ENCODE data around the gene ADAM19. TPM values are rescaled to one million over a fixed set of nuclear protein-coding genes. Genes with fewer than 3 reads are reported as not detected.
A peak's percentile ranks its signal among the peaks of the same experiment; 100 is the strongest.

The ADAM19 gene
- total RNA-seq (2014; rRNA removed; shearing (Covaris generic)): 45.1 and 50.0 TPM in 2 replicates

- Histone ChIP-seq H3K36me3 (peaks cover 5% of the 10 kb centered on the region), H3K9me3 (replicated peaks) (0 out of 2 replicates have a peak, but pooled peaks cover 4% of the 10 kb centered on the region), H3K27ac (peak within 1 kb of the TSS; percentile 71), H3K27me3 (no peaks in the 10 kb centered on the region), H3K4me3 (peak within 1 kb of the TSS; percentile 98), H3K4me1 (peaks cover 23% of the 10 kb centered on the region)
- peak; percentile 76 to 82 for DNase-seq
Observed at GRCh38 chr5:157575381-157576020, at the start of gene ADAM19. Gene ADAM19 (minus strand): TSS chr5:157575775. CDS start chr5:157575696, 79 bp downstream.

GRCh38 chr5:157624144-157624543, 48.6 kb upstream of the ADAM19 start:
- H3K27ac ChIP-seq: no peak overlapping the region
- no peaks in the 10 kb centered on the region for H3K27me3 ChIP-seq
- no peaks in the 10 kb centered on the region for H3K36me3 ChIP-seq
- peaks cover 9% of the 10 kb centered on the region; the same call in 1 of the 2 replicates for H3K9me3 ChIP-seq (replicated peaks)
- no peak overlapping the region for H3K4me3 ChIP-seq
- peaks cover 11% of the 10 kb centered on the region for H3K4me1 ChIP-seq
- DNase-seq: no peak

- Histone ChIP-seq H3K27ac (no peak overlapping the region), H3K4me3 (no peak overlapping the region), H3K36me3 (no peaks in the 10 kb centered on the region), H3K9me3 (replicated peaks) (peaks cover 12% of the 10 kb centered on the region; the same call in 1 of the 2 replicates), H3K27me3 (no peaks in the 10 kb centered on the region), H3K4me1 (peaks cover 14% of the 10 kb centered on the region)
- no peak for DNase-seq
Observed at GRCh38 chr5:157620776-157621175, 45.2 kb upstream of the ADAM19 start.

GRCh38 chr5:157618191-157618765, 42.7 kb upstream of the ADAM19 start:
- H3K27ac ChIP-seq: no peak overlapping the region
- H3K4me3 ChIP-seq: no peak overlapping the region
- H3K9me3 ChIP-seq (replicated peaks): peaks cover 12% of the 10 kb centered on the region; the same call in 1 of the 2 replicates
- H3K27me3 ChIP-seq: no peaks in the 10 kb centered on the region
- peaks cover 20% of the 10 kb centered on the region for H3K4me1 ChIP-seq
- H3K36me3 ChIP-seq: no peaks in the 10 kb centered on the region
- DNase-seq: peak in 1 of 2 experiments; percentile 60

- no peak for DNase-seq
- H3K36me3 ChIP-seq: no peaks in the 10 kb centered on the region
Observed at GRCh38 chr5:157616785-157617184, 41.2 kb upstream of the ADAM19 start.

GRCh38 chr5:157613385-157614245, 38.0 kb upstream of the ADAM19 start:
- H3K36me3 ChIP-seq: no peaks in the 10 kb centered on the region
- H3K27ac ChIP-seq: peak overlapping the region; percentile 100
- peaks cover 2% of the 10 kb centered on the region for H3K9me3 ChIP-seq (replicated peaks)
- no peaks in the 10 kb centered on the region for H3K27me3 ChIP-seq
- H3K4me1 ChIP-seq: peaks cover 47% of the 10 kb centered on the region
- no peak overlapping the region for H3K4me3 ChIP-seq
- DNase-seq: no peak

More at GRCh38 chr5:157616785-157617184, 41.2 kb upstream of the ADAM19 start:
- Histone ChIP-seq H3K27me3 (no peaks in the 10 kb centered on the region), H3K4me1 (peaks cover 31% of the 10 kb centered on the region), H3K9me3 (replicated peaks) (peaks cover 7% of the 10 kb centered on the region; the same call in 1 of the 2 replicates), H3K4me3 (no peak overlapping the region), H3K27ac (no peak overlapping the region)

GRCh38 chr5:157612581-157612980, 37.0 kb upstream of the ADAM19 start:
- Histone ChIP-seq H3K27ac (peak overlapping the region; percentile 100), H3K4me3 (no peak overlapping the region), H3K9me3 (replicated peaks) (peaks cover 2% of the 10 kb centered on the region; the same call in 1 of the 2 replicates), H3K27me3 (no peaks in the 10 kb centered on the region), H3K4me1 (peaks cover 44% of the 10 kb centered on the region), H3K36me3 (no peaks in the 10 kb centered on the region)
- DNase-seq: no peak

GRCh38 chr5:157611571-157612476, 36.2 kb upstream of the ADAM19 start:
- peaks cover 44% of the 10 kb centered on the region for H3K4me1 ChIP-seq
- H3K27me3 ChIP-seq: no peaks in the 10 kb centered on the region
- H3K36me3 ChIP-seq: no peaks in the 10 kb centered on the region
- H3K27ac ChIP-seq: peak overlapping the region; percentile 100
- H3K9me3 ChIP-seq (replicated peaks): no peaks in the 10 kb centered on the region; the same call in 1 of the 2 replicates
- peak; percentile 95 to 99 for DNase-seq
- no peak overlapping the region for H3K4me3 ChIP-seq

- Histone ChIP-seq H3K27ac (peak overlapping the region; percentile 100), H3K36me3 (no peaks in the 10 kb centered on the region), H3K4me3 (no peak overlapping the region), H3K27me3 (no peaks in the 10 kb centered on the region), H3K4me1 (peaks cover 44% of the 10 kb centered on the region), H3K9me3 (replicated peaks) (no peaks in the 10 kb centered on the region; the same call in 1 of the 2 replicates)
- DNase-seq: peak; percentile 63 to 82
Observed at GRCh38 chr5:157610990-157611389, 35.4 kb upstream of the ADAM19 start.

GRCh38 chr5:157608972-157609565, 33.5 kb upstream of the ADAM19 start:
- no peaks in the 10 kb centered on the region for H3K27me3 ChIP-seq
- DNase-seq: no peak
- H3K4me1 ChIP-seq: peaks cover 42% of the 10 kb centered on the region
- no peaks in the 10 kb centered on the region; the same call in 1 of the 2 replicates for H3K9me3 ChIP-seq (replicated peaks)
- no peak overlapping the region; the same call in 1 of the 2 replicates for H3K27ac ChIP-seq
- no peaks in the 10 kb centered on the region for H3K36me3 ChIP-seq
- H3K4me3 ChIP-seq: no peak overlapping the region

GRCh38 chr5:157607371-157608161, 32.0 kb upstream of the ADAM19 start:
- Histone ChIP-seq H3K9me3 (replicated peaks) (no peaks in the 10 kb centered on the region; the same call in 1 of the 2 replicates), H3K4me1 (peaks cover 30% of the 10 kb centered on the region), H3K27me3 (no peaks in the 10 kb centered on the region), H3K4me3 (no peak overlapping the region), H3K27ac (no peak overlapping the region), H3K36me3 (no peaks in the 10 kb centered on the region)
- DNase-seq: no peak

GRCh38 chr5:157606046-157606445, 30.5 kb upstream of the ADAM19 start:
- Histone ChIP-seq H3K27me3 (no peaks in the 10 kb centered on the region), H3K4me3 (no peak overlapping the region), H3K9me3 (replicated peaks) (no peaks in the 10 kb centered on the region; the same call in 1 of the 2 replicates), H3K36me3 (no peaks in the 10 kb centered on the region), H3K4me1 (peaks cover 19% of the 10 kb centered on the region), H3K27ac (no peak overlapping the region)
- DNase-seq: no peak

Data from SJCRH30 (cell line).